SKM-1 (cell line): ENCODE measurements around the gene TASP1.

Source experiments
- DNase-seq: peaks from one replicate; lab custom pipeline; 2025; ENCODE audit not compliant: unreplicated experiment; lab: John Stamatoyannopoulos, UW

TASP1 gene

DNA sequence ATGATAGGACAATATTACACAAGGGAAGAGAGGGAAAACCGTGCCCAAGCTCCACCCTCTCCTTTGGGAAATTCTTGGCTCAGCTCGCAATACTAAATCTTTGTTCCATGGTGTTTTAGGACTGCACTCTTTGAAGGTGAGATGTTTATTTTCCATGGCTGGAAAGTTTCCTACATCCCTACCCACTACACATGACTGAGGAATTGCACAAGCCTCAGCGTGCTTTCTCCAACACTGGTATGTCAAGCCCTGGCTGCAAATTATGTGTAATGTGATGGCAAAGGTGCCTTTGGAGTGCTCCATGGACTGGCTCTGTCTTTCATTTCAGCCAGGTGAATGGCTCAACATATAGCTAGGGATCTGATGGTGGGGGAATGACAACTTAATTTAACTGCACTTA, 283.3 kb downstream of the TASP1 start:
- DNase-seq, result no peak

DNA sequence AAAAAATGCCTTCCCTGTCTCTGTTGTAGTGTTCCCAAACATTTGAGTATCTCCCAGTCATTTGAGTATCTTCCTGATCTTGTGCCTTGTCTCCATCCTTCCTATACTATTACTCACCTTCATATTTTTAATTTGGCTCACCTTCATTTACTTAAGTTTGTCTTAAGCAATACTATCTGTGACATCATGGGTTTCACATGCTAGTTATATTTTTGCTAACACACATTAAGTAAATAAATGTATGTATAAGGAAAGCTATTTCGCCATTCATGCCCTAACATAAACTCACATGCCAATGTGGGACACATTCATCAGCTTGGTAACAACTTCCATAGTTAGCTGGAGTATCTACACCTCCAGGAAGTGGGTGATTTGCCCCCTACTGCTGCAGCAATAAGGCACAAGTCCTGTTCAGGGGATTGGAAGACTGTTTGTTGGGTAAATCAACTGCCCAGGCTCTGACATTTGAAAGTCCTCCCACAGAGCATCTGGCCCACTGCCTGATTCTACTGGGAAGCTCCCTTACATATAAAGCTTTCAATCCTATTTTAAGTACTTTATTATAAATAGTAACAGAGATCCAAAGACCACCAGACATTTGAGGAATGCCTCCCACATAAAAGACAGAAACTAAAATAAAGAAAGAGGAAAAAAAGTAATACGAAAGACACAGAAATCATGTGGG, 285.3 kb downstream of the TASP1 start:
- no peak for DNase-seq

DNA sequence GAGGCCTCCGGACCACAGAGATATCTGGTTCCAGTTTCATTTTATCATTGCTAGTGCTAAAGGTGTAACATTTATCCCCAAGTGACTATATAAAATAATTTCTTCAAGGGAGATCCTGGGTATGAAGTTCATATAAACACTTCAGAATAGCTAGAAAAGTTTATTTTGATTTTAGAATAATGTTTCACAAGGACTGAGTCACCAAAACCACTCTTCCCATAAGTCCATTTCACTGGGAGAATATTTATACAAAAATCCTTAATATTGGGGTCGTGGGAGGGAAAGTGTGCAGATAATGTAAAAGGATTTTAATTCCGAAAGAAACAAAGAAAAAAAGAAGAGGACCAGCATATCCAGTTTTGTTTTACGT, 289.5 kb downstream of the TASP1 start:
- DNase-seq, result no peak

DNA sequence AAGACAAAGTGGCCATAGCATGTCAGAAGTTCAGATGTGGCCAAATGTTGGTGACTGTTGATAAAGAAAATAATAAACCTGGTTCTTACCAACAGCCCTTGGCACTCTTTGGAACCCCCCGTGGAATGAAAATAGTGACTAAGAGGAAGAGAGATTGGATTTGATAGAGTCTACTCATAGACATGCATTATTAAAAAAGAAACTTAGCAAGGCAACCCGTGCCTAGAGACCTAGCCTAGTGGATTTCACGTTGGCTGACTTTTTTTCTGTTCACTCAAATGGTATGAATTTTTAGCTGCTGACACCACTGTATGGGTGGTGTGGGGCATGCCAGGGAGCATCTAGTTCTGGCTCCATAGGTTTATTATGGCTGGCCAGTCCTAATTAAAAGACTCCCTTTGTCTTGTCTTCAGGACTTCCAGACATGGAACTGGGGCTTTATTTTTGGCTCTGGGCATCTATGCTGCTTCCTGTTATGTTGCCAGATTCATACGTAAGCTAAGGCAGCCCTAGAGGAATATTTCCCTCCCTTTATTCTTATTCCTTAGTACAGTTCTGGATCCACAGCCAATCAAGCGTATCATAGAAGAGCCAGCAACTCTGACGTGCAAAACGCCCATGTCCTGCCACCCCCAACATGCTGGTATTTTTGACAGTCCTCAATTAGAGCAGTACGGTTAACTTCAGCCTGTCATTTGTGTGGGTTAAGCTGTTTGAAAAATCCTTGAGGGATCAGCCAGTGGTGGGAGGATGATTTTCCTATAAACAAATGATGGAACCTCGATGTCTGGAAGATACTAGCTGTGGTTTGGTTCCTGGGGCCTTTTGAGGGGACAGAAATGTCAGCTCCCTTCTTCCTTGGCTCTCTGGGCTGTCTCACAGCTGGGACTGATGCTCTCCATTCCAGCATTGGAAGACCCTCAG, 290.2 kb downstream of the TASP1 start:
- no peak for DNase-seq

DNA sequence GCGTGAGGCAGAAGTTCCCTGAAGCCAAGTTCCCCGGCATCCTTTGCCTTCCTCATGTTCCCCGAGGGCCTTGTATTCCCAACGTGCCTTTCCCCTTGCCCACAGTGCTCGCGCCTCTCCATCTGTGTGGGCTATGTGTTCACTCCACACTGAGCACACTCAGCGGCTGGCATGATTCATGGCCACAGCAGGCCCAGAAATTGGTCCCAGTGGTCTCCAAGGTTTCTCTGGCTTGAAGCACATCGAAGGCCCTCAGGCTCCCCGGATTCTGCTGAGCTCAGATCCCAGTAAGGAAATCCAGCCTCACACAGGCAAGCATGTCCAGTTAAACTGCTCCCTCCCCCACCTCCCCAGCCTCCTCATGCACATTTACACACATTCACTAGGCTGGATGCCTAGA, 294.1 kb downstream of the TASP1 start:
- DNase-seq, result no peak

DNA sequence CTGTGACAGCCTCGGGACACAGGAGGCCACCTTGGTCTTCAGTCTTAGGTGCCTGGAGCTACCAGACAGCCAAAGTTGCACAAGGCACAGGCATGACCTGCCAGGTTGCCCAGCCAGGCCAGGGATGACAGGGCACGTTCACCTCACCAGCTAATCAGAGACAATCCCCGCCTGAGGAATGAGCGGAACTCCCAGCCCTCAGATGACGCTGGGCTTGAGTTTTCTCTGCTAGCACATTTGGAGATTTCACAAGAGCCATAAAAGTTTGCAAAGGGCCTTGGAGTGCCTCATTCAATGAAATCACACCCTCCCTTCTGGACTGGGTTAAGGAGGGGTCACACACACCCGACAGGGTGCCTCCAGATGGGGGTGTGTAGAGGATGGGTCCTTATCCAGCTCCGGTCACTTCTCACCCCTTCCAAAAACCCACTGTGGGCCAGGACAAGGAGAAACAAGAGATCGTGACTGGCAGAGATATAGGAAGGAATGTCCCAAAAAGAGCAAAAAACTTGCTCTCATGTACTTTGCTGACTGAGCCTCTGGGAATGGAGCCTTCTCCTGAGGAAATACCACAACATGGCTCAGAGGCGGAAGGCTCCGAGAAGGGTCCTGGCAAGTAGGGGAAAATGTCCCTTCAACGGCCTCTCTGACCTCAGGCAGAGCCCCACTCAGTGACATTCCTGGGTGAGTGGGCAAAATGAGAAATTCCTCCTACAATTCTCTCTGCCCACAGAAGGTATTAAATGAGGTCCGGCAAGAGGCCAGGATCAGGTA, 296.1 kb downstream of the TASP1 start:
- no peak for DNase-seq

DNA sequence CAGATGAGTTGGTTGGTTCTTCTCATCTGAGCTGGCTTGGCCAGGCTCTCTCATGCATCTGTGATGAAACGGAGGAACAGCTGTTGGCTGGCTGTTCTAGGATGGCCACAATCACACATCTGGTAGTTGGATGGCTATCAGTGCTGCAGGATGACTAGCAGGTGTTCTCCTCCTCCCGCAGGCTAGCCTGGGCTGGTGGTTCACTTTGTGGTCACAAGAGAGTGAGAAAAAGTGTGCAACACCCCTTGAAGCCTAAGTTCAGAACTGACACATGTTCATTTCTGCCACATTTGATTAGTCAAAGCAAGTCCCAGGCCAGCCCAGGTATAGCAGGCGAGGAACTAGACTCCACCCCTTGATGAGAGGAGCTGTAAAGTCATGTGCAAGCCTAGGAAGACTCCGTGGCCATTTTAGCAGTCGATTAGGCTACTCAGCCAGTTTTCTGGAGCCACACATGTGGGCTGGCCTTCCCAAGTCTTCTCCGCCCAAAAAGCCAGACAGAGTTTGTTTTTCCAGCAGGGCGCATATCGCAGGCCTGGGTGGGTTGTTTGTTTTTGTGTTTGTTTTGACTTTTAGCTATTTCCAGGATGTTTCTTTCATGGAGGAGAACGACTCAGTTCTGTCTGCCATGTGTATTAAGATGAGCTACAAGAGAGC, 296.9 kb downstream of the TASP1 start:
- DNase-seq, result no peak

DNA sequence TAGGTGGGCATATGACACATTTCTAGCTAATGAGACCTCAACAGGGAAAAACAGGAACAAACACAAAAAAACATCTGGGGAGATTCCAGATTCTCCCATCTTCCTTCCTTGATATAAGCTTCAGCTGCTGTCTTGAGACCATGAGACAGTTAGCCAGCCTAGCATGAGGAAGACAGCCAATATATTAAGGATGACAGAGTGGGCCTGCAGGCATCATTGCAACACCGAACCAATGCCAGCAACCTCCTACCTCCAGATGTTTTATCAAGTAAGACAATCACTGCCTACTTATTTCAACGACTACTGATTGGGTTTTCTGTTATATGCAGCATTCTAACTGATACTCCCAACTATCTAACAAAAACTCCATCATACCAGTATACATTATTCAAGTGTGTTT, 298.6 kb downstream of the TASP1 start:
- DNase-seq, result no peak
